ENCODE data around the gene SLC28A1.

SLC28A1 gene, protein sequence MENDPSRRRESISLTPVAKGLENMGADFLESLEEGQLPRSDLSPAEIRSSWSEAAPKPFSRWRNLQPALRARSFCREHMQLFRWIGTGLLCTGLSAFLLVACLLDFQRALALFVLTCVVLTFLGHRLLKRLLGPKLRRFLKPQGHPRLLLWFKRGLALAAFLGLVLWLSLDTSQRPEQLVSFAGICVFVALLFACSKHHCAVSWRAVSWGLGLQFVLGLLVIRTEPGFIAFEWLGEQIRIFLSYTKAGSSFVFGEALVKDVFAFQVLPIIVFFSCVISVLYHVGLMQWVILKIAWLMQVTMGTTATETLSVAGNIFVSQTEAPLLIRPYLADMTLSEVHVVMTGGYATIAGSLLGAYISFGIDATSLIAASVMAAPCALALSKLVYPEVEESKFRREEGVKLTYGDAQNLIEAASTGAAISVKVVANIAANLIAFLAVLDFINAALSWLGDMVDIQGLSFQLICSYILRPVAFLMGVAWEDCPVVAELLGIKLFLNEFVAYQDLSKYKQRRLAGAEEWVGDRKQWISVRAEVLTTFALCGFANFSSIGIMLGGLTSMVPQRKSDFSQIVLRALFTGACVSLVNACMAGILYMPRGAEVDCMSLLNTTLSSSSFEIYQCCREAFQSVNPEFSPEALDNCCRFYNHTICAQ

GRCh38 chr15:84883916-84884781 lies at the start of gene SLC28A1:
SLC28A1 (plus strand) TSS chr15:84884662; CDS start chr15:84887761, 3,099 bp downstream.
- DNase-seq: no peak

- no peak for DNase-seq
Measured at GRCh38 chr15:84834969-84835368, 49.5 kb upstream of the SLC28A1 start.

GRCh38 chr15:84835661-84836337 lies 48.7 kb upstream of the SLC28A1 start:
- DNase-seq: no peak

- no peak for DNase-seq
Measured at GRCh38 chr15:84836844-84837243, 47.6 kb upstream of the SLC28A1 start.

DNA sequence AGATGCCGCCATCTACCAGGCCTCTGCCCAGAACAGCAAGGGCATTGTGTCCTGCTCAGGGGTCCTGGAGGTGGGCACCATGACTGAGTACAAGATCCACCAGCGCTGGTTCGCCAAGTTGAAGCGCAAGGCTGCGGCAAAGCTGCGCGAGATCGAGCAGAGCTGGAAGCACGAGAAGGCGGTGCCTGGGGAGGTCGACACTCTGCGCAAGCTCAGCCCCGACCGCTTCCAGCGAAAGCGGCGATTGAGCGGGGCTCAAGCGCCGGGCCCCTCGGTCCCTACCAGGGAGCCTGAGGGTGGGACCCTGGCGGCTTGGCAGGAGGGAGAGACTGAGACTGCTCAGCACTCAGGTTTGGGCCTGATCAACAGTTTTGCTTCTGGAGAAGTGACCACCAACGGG lies 44.7 kb upstream of the SLC28A1 start:
- no peak for DNase-seq

DNA sequence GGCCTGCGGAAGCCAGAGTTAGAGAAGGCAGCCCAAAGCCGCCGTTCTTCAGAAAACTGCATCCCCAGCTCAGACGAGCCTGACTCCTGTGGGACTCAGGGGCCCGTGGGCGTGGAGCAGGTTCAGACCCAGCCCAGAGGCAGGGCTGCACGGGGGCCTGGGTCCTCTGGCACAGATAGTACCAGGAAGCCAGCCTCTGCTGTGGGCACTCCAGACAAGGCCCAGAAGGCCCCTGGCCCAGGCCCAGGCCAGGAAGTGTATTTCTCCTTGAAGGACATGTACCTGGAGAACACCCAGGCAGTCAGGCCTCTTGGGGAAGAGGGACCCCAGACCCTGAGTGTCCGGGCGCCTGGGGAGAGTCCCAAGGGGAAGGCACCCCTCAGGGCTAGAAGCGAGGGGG lies 44.2 kb upstream of the SLC28A1 start:
- DNase-seq: no peak

DNA sequence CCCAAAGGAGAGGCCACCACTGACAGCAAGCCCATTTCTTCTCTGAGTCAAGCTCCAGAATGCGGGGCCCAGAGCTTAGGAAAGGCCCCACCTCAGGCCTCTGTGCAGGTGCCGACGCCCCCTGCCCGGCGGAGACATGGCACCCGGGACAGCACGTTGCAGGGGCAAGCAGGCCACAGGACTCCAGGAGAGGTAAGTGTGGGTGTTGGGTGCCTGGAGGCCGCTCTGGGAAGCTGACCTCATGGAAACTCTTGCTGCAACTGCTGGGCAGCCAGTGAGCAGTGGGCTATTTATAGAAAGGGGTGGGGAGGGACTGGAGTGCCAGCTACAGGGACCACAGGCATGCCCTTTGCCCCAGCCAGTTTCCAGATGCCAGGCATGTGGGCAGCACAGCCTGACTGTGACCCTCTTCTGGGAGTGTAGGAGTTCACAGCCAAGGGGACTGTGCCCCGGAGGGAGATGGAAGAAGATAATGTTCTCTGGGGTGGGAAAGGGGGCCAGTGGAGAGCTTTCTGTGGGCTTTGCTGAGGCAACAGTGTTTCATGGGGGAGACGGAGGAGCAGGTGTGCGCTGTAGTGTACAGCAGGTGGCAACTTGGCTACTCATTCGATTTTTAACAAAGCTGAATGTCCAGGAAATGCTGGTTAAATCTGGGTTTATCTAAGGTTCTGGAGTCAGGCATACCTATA lies 43.6 kb upstream of the SLC28A1 start:
- no peak for DNase-seq

- no peak for DNase-seq
Measured at GRCh38 chr15:84842781-84843180, 41.7 kb upstream of the SLC28A1 start.

DNA sequence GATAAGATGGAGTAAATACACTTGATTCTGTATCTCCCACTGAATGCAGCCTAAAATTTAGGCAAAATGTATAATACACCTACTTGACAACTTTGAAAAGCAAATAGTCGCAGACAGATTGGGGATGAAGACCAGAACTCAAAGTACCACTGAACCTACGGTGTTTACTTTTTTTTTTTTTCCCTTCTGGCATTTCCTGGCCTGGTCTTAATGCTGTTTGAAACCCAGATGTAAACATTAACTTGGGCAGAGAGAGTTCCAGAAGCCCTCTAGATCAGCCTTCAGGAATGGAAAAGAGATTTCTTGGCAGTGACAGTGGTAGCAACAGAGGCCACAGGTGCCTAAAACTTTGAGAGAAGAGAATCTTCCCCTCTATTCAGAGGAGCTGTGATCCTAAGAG lies 39.5 kb upstream of the SLC28A1 start:
- no peak for DNase-seq

GRCh38 chr15:84845631-84846030 lies 38.8 kb upstream of the SLC28A1 start:
- peak; percentile 17 for DNase-seq

GRCh38 chr15:84846269-84846668 lies 38.2 kb upstream of the SLC28A1 start:
- DNase-seq: no peak

DNA sequence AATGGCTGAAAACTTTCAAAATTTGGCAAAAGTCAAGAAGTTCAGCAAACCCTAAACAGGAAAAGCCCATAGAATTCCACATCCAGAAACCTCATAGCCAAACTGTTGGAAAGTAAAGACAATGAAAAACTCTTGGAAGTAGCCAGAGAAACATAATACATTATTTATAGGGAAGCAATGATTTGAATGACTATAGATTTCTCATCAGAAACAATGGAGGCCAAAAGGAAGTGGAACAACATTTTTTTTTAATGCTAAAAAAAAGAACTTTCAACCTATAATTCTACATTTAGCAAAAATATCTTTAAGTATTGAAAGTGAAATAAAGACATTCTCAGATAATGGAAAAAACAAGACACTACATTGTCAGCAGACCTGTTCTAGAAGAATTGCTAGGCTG lies 37.1 kb upstream of the SLC28A1 start:
- no peak for DNase-seq

DNA sequence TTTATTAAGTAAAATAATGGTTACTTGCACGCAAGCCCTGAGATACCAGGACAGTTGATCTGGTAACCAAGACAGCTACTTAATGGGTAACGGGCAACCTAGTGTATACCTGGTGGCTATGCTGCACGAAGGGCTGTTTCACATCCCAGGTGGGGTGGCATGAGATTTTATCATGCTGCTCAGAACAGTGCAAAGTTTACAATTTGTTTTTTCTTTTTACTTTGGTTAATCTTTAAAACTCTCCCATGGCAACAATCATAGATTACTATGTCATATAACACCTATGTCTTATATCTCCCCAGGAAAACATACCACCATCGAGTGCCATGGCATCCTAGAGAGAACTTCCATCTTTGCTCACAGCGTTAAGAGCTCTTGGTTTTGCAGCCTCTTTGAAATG lies 32.2 kb upstream of the SLC28A1 start:
- no peak for DNase-seq

DNA sequence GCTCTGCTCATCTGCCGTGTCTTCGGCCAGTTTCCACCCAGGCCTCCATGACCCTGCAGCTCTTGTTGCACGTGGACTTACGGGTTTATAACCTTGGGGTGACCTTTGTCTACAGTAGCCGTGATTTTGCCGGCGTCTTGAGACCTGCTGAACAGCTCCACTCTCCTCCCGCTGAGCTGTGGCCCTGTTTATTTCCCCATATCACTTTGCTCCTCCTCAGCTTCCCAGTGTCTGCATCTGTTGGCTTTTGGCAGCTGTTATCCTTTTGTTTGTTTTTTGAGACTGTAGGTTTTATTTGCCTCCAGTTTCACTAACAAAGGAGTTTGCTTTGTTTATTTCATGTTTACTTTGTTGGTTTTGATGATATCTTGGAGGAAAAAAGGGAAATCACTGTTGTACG lies 29.3 kb upstream of the SLC28A1 start:
- DNase-seq: no peak

GRCh38 chr15:84855765-84856164 lies 28.7 kb upstream of the SLC28A1 start:
- no peak for DNase-seq

DNA sequence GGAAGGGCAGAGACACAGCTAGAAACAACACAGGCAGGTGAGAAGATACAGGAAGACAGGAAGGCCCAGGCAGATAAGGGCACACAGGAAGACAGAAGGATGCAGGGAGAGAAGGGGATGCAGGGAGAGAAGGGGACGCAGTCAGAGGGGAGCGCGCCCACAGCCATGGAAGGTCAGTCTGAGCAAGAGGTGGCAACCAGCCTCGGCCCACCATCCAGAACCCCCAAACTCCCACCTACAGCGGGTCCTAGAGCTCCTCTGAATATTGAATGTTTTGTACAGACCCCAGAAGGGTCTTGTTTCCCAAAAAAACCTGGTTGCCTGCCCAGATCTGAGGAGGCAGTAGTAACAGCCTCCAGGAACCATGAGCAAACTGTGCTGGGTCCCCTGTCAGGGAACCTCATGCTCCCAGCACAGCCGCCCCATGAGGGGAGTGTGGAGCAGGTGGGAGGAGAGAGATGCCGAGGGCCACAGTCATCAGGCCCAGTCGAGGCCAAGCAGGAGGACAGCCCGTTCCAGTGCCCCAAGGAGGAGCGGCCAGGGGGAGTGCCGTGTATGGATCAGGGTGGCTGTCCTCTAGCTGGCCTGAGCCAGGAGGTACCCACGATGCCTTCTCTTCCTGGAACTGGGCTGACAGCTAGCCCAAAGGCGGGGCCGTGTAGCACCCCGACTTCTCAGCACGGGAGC lies 27.6 kb upstream of the SLC28A1 start:
- no peak for DNase-seq

- DNase-seq: no peak
Measured at GRCh38 chr15:84857418-84858004, 27.0 kb upstream of the SLC28A1 start.

DNA sequence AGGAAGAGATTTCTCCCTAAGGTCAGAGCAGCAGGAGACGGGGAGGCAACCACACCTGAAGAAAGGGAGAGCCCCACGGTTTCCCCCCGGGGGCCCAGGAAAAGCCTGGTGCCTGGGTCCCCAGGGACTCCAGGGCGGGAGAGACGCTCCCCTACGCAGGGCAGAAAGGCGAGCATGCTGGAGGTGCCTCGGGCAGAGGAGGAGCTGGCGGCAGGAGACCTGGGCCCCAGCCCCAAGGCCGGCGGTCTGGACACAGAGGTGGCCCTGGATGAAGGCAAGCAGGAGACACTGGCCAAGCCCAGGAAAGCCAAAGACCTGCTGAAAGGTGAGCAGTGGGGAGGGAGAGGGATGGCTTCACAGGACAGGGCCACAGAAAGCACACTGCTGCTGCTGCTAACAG lies 26.2 kb upstream of the SLC28A1 start:
- DNase-seq: no peak

DNA sequence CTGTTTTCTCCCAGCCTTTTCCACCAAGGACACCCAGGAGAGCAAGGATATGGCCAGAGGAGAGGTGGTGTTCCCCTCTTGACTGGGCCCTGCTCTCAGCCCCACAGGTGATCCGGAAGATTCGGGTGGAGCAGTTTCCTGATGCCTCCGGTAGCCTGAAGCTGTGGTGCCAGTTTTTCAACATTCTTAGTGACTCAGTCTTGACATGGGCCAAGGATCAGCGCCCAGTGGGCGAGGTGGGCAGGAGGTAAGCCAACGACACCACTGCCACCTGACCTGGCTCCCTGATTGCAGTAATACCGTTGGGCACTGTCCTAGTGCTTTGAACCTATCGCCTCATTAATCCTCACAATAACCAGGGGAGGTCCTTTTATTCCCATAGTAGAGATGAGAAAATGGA lies 25.3 kb upstream of the SLC28A1 start:
- DNase-seq: no peak

DNA sequence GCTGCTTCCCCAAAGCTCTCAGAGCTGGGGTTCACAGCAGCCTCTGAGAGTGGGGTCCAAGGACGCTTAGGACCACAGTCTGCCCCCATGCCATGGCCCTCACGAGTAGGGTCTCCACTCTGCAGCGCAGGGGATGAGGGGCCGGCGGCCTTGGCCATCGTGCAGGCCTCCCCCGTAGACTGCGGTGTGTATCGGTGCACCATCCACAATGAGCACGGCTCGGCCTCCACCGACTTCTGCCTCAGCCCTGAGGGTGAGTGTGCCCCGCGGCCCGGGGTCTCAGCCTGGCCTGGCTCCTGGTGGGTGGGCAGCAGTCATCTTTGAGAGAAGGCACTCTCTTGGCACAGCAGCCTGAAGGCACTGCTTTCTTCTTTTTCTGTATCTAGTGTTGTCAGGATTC lies 24.8 kb upstream of the SLC28A1 start:
- no peak for DNase-seq

- no peak for DNase-seq
Measured at GRCh38 chr15:84861781-84862180, 22.7 kb upstream of the SLC28A1 start.
